NCI-H2196 treated with DMSO at 0.1 percent for 48 hours (cell line): Measurements from ENCODE around the gene MTR.

Experiments used
- DNase-seq: peaks from one replicate; lab custom pipeline; 2025; ENCODE audit not compliant: unreplicated experiment; lab: John Stamatoyannopoulos, UW

Gene MTR

GRCh38 chr1:236948996-236949395 lies 153.9 kb downstream of the MTR start:
- DNase-seq = no peak

GRCh38 chr1:236950365-236950764 lies 155.3 kb downstream of the MTR start:
- no peak for DNase-seq

DNA sequence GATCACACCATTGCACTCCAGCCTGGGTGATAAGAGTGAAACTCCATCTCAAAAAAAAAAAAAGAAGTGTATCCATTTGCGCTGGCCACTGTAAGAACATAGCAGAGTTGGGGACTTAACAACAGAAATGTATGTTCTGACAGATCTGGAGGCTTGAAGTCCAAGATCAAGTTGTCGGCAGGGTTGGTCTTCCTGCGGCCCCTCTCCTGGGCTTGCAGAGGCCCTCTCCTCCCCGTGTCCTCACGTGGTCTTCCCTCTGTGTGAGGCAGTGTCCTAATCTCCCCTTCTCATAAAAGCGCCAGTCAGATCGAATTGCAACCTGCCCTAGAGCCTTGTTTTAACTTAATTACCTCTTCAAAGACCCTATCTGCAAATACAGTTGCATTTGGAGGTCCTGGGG lies 156.6 kb downstream of the MTR start:
- DNase-seq = no peak

GRCh38 chr1:236952246-236953003 lies 157.3 kb downstream of the MTR start:
- no peak for DNase-seq

- no peak for DNase-seq
Measured at GRCh38 chr1:236953151-236953700, 158.1 kb downstream of the MTR start.
